ENCODE measurements around the gene GLI3.
"Not testable (repeated sequence)": the region's sequence is repeated elsewhere in the genome, so short reads cannot be mapped to it uniquely, and the experiment has no call there.

The GLI3 gene

DNA sequence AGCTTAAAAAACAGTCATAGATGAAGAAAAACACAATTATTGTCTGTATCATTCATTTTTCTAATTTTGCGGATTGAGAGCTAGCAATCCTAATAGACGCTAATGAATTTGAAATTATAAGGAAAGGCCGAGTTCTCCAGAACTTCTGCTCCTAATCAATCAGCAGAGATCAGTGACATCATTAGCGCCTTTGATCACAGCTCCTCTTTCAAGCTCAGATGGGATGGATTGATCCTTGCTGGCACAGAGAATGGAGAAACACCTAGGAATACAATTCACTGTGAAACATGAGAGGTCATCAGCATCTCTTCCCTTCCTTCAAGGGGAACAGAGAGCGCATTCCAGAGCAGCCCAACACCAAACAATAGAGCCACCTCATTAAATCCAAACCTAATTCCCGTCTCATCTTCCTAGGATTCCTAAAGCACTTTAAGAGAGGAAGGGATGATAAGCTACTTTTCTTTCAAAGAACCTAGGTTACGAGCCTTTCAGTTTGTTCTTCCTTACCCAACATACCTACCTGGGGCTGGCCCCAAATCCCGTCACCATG is 24.4 kb downstream of the GLI3 start:
- no peak for DNase-seq (ENCODE audit: low read depth, low spot score)

- no peak for DNase-seq (ENCODE audit: low read depth, low spot score)
Observed at GRCh38 chr7:42211938-42212337, 25.1 kb downstream of the GLI3 start.

- DNase-seq (ENCODE audit: low read depth, low spot score), result no peak
Observed at GRCh38 chr7:42210779-42211178, 26.2 kb downstream of the GLI3 start.

DNA sequence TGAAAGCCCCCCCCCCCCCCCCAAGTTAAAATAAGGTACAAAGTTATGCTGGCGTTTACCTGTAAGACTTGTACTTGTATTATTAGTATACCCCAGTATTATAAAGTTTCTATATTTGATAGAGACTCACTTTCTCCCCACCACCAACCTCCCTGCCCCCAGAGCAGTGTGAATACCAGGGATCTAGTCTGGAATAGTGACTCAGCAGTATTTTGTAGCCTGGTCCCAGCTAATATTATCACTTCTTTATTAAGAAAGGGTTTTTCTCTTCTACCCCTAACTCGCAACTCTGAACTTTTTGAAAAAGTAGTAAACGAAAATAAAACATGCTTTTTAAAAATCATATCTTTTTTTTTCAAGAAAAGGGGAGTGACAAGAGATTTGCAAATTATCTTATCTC is 26.7 kb downstream of the GLI3 start:
- DNase-seq (ENCODE audit: low read depth, low spot score), result no peak

- not testable (repeated sequence) for DNase-seq (ENCODE audit: low read depth, low spot score)
Observed at GRCh38 chr7:42209085-42209484, 27.9 kb downstream of the GLI3 start.

DNA sequence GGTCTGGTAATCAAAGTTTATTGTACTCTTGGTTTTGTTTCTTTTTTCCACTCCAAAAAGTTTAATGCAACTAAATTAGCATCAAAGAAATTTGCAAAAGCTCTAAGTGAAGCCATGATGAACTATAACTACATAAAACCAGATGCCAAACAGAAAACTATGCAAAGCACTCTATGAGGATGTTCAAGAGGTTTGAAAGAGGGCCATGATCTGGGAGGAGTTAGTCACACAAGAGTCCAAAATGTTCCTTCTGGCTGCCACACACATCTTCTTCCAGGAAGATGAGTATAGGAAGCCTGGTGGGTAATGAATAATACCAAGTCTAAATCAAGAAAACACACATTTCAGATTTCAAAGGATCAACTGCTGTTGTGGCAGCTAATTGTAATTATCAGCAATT is 28.4 kb downstream of the GLI3 start:
- DNase-seq (ENCODE audit: low read depth, low spot score), result no peak

GRCh38 chr7:42207420-42207819 is 29.6 kb downstream of the GLI3 start:
- DNase-seq (ENCODE audit: low read depth, low spot score), result no peak

DNA sequence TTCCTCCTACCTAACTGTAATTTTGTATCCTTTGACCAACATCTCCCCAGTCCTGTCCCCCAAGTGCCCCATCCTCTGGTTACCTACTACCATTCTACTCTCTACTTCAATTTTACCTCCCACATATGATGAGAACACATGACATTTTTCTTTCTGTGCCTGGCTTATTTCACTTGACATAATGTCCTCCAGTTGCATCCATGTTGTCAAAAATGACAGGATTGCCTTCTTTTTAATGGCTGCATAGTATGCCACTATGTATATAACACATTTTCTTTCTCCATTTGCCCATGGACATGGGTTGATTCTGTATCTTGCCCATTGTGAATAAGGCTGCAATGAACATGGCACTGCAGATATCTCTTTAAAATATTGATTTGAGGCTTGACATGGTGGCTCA is 33.7 kb downstream of the GLI3 start:
- no peak for DNase-seq (ENCODE audit: low read depth, low spot score)

DNA sequence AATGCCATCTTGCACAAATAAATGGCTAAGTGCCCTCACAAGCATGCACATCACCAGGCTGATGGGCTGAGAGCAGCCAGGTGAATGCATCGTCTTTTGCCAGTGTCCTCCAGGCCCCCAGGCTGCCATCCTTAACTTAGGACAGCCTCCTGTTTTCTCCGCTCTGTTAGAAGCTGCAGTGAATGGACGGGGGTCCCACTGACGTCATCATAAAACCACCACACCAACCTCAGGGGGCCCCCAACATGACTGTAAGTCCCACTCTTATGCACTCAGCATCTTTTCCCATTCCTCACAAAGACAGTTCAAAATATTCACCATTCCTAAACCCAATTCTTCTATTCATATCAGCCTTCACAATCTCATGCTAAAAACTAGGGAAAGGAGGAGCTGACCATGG is 34.4 kb downstream of the GLI3 start:
- DNase-seq (ENCODE audit: low read depth, low spot score), result no peak

GRCh38 chr7:42198974-42199668 is 37.9 kb downstream of the GLI3 start:
- no peak for DNase-seq (ENCODE audit: low read depth, low spot score)

GRCh38 chr7:42198296-42198695 is 38.7 kb downstream of the GLI3 start:
- DNase-seq (ENCODE audit: low read depth, low spot score), result no peak

DNA sequence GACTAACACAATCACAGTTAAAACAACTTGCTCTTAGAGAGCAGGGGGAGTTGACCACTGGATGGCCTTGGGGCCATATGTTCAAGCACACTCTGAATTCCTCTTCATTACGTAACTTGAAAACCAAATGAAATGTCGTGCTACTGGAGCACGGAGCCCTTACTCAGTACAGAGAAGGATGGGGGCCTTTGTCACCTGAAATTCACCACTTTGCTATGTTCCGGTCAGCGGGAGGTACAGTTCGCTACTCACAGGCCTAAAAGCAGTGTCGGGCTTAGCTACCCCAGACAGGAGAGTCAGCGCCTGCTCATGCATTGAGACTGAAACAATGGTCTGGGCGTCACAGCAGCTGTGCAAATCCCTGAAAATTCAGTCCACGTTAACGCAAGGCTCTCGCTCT is 39.6 kb downstream of the GLI3 start:
- DNase-seq (ENCODE audit: low read depth, low spot score), result no peak

GRCh38 chr7:42194238-42194637 is 42.8 kb downstream of the GLI3 start:
- no peak for DNase-seq (ENCODE audit: low read depth, low spot score)

GRCh38 chr7:42193471-42194129 is 43.4 kb downstream of the GLI3 start:
- DNase-seq (ENCODE audit: low read depth, low spot score), result no peak

DNA sequence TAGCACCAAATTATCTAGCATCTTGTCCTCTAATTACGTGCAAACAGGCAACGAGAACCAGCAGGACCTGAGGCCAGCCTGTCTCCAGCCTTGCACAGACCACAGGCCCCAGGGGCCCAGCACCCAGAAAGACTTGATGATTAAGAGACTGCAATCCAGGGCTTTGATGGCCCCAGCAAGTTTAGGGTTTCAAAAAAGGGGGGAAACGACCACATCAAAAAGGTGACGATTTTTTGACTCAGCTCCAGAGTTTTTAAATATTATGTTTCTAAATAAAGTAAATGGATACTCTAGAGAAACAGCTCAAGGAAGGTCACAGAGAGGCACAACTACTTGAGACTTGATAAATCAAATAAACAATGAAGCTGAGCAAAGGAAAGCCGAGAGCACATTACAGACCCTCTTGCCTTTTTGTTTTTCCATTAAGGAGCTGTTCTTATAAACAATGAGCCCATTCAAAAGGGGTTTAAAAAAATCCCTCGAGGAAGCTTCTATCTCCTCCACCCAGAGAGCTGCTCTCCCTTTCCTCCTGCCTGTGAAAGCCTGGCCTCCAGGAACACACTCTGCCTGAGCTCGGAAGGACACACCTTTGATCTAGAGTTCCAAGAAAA is 44.1 kb downstream of the GLI3 start:
- no peak for DNase-seq (ENCODE audit: low read depth, low spot score)

- no peak for DNase-seq (ENCODE audit: low read depth, low spot score)
Observed at GRCh38 chr7:42192066-42192465, 44.9 kb downstream of the GLI3 start.

DNA sequence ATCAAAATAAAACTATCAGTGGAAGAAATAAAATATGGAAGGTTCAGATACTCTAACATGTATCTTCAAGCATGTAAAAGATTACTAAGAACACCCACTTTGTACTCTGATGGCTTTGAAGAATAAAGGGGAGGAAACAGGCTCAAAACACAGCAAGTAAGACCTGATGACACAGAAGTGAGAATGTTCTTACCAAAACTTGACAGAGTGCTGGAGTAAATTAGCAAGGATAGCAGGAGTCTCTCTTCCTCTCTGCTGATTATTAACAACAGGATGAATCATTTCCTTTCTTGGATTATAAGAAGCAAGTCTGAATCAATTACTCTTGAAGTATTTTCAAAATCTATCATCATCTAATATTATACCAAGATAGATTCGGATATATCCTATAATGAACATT is 47.5 kb downstream of the GLI3 start:
- no peak for DNase-seq (ENCODE audit: low read depth, low spot score)

GRCh38 chr7:42186151-42186550 is 50.9 kb downstream of the GLI3 start:
- no peak for DNase-seq (ENCODE audit: low read depth, low spot score)

DNA sequence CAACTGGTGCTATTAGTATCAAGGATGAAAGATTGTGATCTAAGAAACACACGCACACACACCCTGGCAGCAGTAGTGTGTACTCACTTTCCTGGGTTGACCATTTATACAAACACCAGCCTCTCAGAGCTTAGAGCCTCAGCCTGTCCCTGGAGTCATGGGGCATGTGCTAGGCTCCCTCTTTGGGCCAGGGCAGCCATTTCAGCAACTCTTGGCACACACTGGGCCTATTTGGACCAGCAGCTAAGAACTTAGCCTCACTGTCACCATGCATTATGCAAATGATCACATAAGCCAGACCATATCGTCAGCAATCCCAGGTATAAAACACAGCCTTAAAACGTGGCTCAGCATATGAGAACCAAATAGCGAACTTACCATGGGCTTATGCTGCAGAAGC is 51.3 kb downstream of the GLI3 start:
- DNase-seq (ENCODE audit: low read depth, low spot score), result no peak

DNA sequence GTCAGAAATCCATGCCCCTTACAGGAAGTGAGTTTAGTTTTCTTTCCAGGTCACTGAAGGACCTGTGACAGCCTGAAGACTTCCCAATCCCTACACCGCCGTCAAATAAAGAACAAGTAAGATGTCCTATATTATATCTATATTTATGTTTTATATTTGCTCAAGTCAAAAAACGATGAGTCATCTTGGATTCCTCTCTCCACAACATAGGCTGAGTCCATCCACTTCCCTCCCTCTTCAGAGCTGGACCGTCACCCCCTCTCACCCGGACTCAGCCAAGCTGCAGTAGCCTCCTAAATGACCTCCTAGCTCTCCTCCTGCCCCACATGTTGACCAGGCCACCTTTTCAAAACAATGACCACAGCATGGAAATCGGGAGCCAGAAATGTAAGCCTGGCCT is 53.5 kb downstream of the GLI3 start:
- DNase-seq (ENCODE audit: low read depth, low spot score), result no peak

DNA sequence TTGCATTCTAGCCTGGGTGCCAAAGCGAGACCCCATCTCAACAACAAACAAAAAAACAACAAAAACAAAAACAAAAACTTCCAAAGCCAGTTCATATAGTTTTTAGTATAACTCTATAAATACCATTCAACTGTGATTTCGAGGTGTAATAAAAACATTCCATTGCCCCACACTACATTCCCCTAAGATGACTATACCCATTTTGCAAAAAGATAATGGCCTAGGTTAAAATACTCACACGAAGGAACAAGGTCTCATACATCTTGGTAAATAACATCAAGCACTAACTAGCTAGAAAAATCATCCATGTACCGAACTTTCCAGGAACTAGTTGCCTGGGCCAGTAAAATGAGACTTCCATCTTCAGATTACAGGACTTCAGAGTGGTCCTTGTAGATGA is 55.4 kb downstream of the GLI3 start:
- no peak for DNase-seq (ENCODE audit: low read depth, low spot score)

DNA sequence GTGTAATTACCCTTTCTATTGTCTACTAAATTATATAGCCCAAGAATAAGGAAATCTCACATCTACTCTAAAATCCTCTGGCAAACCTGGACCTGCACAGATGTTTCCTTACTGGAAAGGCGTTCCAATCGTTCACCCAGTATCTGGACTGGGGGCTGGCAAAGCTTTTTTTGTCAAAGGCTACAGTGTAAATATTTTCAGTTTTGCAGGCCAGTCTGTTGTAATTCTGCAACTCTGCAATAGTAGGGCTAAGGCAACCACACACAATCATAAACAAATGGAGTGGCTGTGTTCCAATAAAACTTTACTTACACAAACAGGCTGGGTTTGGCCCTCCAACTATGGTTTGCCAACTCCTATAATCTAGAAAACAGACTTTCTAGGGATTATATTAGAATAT is 56.2 kb downstream of the GLI3 start:
- DNase-seq (ENCODE audit: low read depth, low spot score), result no peak

GRCh38 chr7:42176724-42177101 is 60.3 kb downstream of the GLI3 start:
- no peak for DNase-seq (ENCODE audit: low read depth, low spot score)

Measured in smooth muscle cell of the brain vasculature (primary cell).